ENCODE data around the gene HAUS8. TPM values are rescaled to one million over a fixed set of nuclear protein-coding genes. Genes with fewer than 3 reads are reported as not detected.

The HAUS8 gene
- polyA plus RNA-seq, 12 donors = 6.5 to 13.9 (median 9.2) TPM; not detected in 1

DNA sequence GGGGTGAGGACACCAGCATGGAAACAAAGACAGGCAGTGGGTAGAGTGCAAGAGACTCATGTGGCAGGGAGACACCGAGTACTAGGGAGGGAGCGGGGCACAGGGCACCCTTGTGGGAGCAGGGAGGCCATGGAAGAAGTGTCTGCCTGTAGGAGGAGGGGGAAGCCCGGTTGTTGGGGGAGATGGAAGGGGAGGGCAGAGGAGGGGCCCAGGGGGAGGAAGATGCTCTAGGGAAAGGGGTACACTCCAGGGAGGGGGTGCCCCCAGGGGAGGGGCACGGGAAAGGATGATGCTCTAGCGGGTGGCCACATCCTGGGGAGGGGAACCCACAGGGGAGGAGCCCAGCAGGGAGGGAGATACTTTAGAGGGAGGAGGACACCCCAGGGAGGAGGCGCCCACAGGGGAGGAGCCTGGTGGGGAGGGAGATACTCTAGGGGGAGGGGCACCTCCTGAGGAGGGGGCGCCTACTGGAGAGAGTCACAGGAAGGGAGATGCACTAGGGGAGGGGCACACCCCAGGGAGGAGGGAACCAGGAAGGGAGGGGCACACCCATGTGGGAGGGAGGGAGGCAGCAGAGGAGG, 73.6 kb downstream of the HAUS8 start:
- no peak for DNase-seq

Other genes with a start within 250 kb of the HAUS8 start
- 10 to 100 TPM in 11 of 12 donors, not detected in 1; 29.9 to 62.6 (median 36.1) TPM for gene SIN3B, start 246.1 kb downstream of the HAUS8 start, polyA plus RNA-seq (ENCODE audit: insufficient read length in 12 of 12)
- 1 to 10 TPM in 1 of 12 donors, under 1 TPM in 9, not detected in 2; 0.19 to 1.0 (median 0.38) TPM for gene F2RL3, start 186.5 kb downstream of the HAUS8 start, polyA plus RNA-seq (ENCODE audit: insufficient read length in 12 of 12)
- 10 to 100 TPM in 2 of 12 donors, 1 to 10 TPM in 9, not detected in 1; 1.6 to 30.7 (median 4.1) TPM for gene CPAMD8, start 48.6 kb downstream of the HAUS8 start, polyA plus RNA-seq (ENCODE audit: insufficient read length in 12 of 12)
- 10 to 100 TPM in 11 of 12 donors, not detected in 1; 22.7 to 73.4 (median 32.1) TPM for gene MYO9B, start 325 bp upstream of the HAUS8 start, polyA plus RNA-seq (ENCODE audit: insufficient read length in 12 of 12)
- gene USE1, start 139.9 kb upstream of the HAUS8 start, polyA plus RNA-seq (ENCODE audit: insufficient read length in 12 of 12) = 10 to 100 TPM in 11 of 12 donors, not detected in 1; 20.9 to 44.3 (median 25.3) TPM
- 10 to 100 TPM in 4 of 12 donors, 1 to 10 TPM in 7, not detected in 1; 6.5 to 22.5 (median 9.2) TPM for gene OCEL1, start 150.8 kb upstream of the HAUS8 start, polyA plus RNA-seq (ENCODE audit: insufficient read length in 12 of 12)
- gene NR2F6, start 170.5 kb upstream of the HAUS8 start, polyA plus RNA-seq (ENCODE audit: insufficient read length in 12 of 12) = 10 to 100 TPM in 11 of 12 donors, not detected in 1; 15.7 to 58.5 (median 21.3) TPM
- 10 to 100 TPM in 1 of 12 donors, 1 to 10 TPM in 10, not detected in 1; 4.3 to 17.2 (median 6.3) TPM for gene USHBP1, start 189.3 kb upstream of the HAUS8 start, polyA plus RNA-seq (ENCODE audit: insufficient read length in 12 of 12)
- 100 to 1,000 TPM in 2 of 12 donors, 10 to 100 TPM in 9, not detected in 1; 73.5 to 168 (median 85.4) TPM for gene BABAM1, start 192.0 kb upstream of the HAUS8 start, polyA plus RNA-seq (ENCODE audit: insufficient read length in 12 of 12)
- 1 to 10 TPM in 4 of 12 donors, under 1 TPM in 6, not detected in 2; 0.49 to 2.2 (median 0.95) TPM for gene ANKLE1, start 206.4 kb upstream of the HAUS8 start, polyA plus RNA-seq (ENCODE audit: insufficient read length in 12 of 12)
- 10 to 100 TPM in 1 of 12 donors, 1 to 10 TPM in 10, not detected in 1; 4.5 to 15.3 (median 6.1) TPM for gene ABHD8, start 228.0 kb upstream of the HAUS8 start, polyA plus RNA-seq (ENCODE audit: insufficient read length in 12 of 12)
- 10 to 100 TPM in 11 of 12 donors, not detected in 1; 25.2 to 66.9 (median 29.3) TPM for gene MRPL34, start 230.4 kb upstream of the HAUS8 start, polyA plus RNA-seq (ENCODE audit: insufficient read length in 12 of 12)
- 10 to 100 TPM in 11 of 12 donors, not detected in 1; 25.5 to 54.1 (median 30.3) TPM for gene DDA1, start 234.1 kb upstream of the HAUS8 start, polyA plus RNA-seq (ENCODE audit: insufficient read length in 12 of 12)